DMS 273 treated with DMSO at 0.1 percent for 48 hours (cell line): Measurements from ENCODE around the gene SIRT7.
"Not testable (repeated sequence)": the region's sequence is repeated elsewhere in the genome, so short reads cannot be mapped to it uniquely, and the experiment has no call there.

Source experiments
- DNase-seq: peaks from one replicate; lab custom pipeline; 2025; lab: John Stamatoyannopoulos, UW

SIRT7 gene

DNA sequence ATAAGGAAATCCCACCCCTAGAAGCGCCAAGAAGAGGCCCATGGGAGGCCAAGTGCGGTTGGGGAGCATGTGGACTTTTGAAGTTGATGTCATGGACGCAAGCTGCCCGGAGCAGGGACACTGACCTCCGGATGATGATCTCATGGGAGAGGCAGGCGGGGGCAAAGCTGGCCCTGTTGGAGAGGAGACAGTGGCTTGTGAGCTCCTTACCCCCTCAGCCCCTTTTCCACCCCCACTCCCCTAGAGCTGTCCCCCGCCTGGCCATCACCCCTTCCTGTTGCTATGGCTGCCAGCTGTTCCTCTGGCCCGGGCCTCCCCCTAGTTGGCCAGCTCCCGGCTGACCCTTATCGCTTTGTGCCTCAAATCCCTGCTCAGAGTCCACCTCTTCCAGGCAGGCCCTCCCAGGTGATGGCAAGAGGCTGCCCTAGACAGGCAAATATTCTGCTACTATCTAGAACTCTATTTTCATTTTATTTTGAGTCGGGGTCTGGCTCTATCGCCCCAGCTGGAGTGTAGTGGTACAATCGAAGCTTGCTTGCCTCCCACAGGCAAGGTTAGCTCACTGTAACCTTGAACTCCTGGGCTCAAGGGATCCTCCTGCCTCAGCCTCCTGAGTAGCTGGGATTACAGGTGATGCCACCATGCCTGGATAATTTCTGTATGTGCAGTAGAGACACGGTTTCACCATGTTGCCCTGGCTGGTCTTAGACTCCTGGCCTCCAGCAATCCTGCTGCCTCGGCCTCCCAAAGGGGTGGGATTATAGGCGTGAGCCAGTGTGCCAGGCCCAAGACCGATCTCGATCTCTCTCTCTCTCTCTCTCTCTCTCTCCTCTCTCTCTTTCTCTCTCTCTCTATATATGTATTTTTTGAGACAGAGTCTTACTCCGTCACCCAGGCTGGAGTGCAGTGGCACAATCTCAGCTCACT lies 36.4 kb upstream of the SIRT7 start:
- no peak for DNase-seq

DNA sequence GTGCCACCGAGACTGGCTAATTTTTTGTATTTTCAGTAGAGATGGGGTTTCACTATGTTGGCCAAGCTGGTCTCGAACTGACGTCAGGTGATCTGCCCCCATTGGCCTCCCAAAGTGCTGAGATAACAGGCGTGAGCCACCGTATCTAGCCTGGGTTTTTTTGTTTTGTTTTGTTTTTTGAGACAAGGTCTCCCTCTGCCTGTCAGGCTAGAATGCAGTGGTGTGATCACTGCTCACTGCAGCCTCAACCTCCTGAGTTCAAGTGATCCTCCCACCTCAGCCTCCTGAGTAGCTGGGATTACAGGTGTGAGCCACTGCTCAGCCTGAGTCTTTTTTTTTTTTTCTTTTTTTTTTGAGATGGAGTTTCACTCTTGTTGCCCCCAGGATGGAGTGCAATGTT lies 35.5 kb upstream of the SIRT7 start:
- not testable (repeated sequence) for DNase-seq

DNA sequence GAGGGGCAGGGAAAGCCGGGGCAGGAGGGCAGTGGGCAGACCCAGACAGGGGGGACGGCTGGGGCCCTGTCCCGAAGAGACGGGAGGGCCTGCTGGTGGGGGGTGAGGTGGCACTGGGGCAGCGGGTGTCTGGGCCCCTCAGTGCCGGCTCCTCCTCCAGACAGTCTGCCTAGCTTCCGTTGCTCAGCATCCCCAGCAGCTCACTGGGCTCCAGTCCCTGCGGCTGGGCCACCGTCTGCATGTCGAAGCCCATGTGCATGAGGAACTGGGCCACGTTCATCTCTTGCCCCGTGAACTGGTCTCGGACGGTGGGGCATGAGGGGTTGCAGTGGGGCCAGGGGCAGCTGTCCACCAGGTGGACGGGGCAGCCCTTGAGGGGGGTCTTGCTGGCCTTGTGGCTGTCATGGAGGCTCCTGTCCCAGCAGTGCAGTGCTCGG lies 34.8 kb upstream of the SIRT7 start:
- DNase-seq = no peak

DNA sequence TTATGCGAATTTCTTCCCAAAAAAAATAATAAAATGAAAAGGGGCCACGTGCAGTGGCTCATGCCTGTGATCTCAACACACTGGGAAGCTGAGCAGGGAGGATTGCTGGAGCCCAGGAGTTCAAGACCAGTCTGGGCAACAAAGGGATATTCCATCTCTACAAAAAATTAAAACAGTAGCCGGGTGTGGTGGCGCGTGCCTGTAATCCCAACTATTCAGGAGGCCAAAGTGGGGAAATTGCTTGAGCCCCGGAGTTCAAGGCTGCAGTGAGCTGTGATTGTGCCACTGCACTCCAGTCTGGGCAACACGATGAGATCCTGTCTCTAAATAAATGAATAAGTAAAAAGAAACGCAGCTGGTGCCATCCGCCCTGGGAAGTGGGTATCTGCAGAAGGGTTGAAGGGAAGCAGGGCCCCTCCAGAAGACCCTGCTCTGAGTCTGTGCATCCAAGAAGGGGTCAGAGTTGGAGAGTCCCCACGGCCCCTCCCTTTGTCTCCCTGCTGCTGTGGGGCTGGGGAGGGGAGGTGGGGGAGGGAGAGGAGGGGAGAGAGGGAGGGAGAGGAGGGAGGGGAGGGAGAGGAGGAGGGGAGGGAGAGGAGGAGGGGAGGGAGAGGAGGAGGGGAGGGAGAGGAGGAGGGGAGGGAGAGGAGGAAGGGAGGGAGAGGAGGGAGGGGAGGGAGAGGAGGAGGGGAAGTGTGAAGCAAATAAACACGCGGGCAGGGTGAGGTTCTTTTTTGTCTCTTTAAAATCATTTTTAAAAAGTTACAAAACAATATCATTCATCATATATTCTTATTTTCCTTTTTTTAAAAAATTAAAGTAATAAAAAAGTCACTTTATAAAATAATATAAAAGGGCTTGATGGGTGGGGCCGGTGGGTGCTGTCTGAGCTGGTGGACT lies 34.1 kb upstream of the SIRT7 start:
- DNase-seq = no peak

DNA sequence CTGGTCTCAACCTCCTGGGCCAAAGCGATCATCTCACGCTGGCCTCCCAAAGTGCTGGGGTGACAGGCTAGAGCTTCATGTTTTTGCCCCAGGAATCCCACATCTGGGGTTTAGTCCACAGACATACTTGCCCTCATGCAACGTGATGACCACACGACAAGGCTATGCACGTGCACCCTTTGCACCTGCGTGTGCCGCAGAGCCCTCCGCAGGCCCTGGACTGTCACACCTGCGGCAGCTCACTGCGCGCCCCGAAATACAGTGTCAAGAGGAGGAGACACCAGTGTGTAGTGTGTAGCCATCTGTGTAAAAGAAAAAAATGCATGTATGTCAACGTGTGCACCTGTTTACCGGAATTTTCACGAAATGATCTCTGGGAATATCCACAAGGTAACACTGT lies 32.5 kb upstream of the SIRT7 start:
- DNase-seq = no peak

DNA sequence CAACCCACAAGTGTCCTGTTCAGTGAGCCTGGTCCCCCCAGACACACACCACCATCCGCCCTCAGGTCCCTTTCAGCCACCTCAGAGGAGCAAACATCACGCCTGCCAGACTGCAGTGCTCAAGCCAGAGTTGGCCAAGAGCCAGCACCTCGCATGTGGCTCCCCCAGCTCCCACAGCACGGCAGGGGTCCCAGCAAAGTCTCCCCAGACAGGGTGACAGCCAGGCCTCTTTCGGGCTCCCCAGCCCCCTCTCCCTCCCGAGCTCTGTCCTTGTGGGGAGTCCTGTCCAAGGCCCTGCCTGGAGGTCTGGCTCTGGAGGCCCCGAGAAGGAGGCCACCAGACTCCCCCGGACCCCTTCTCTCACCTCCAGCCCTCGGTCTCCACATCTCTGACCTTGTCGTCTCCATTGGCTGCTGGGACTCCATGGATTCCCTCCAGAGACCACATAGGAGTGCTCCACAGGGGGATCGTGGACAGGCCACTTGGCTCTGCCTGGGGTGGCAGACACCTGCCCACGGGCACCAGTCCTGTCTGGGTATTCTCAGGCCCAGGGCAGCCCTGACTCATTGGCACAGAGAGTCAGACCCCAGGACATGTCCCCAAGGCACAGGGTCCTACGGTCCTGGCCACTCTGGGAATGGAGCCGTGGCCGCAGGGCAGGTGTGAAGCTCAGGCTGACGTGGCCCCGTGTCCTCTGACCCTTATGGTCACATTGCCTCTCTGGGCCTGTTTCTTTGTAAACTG lies 30.8 kb upstream of the SIRT7 start:
- DNase-seq = no peak

DNA sequence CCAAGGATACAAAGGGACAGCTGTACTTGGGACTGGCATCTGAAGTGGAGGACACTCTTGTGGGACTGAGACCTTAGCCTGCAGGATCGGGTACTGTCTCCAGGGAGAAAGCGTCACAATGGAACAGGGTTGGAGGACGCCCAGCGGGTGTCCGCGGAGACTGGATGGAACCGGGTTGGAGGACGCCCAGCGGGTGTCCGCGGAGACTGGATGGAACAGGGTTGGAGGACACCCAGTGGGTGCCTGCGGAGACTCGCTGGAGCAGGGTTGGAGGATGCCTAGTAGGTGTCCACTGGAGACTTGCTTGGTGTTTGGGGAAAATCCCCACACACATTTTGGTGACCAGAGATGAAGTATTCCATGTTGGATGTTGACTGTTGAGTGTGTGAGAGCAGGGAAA lies 29.2 kb upstream of the SIRT7 start, which contains the start of gene MYADML2:
MYADML2 (minus strand) TSS at position 45 of the 400 bp plus-strand sequence. CDS start 5,492 bp downstream, outside the sequence.
- DNase-seq = no peak

DNA sequence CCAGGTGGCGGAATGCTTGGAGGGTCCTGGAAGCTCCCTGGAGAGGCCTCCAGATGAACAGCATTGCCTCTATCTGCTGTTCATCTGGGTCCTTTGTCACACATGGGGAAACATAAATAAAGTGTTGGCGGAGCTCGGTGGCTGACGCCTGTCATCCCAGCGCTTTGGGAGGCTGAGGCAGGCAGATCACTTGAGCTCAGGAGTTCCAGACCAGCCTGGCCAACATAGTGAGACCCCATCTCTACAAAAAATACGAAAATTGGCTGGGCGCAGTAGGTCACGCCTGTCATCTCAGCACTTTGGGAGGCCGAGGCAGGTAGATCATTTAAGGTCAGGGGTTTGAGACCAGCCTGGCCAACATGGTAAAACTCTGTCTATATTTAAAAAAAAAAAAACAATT lies 26.9 kb upstream of the SIRT7 start:
- DNase-seq = no peak

DNA sequence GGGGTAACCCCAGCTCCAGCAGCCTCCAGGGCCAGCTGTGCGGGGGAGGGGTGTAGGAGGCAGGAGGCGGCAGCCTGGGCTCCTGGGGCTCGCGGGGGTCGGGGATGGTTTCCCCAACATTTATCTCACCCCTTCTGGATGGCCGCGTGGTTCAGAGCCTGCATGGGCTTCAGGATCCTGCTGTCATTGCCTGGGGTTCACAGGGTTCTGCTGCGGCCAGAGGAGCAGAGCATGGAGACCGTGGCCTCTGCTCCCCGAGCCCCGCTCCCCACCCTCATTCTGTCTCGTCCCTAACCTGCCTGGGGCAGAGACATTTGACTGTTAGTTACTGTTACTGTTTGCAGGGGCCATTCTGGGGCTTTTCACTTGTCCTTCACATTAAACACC lies 24.2 kb upstream of the SIRT7 start:
- no peak for DNase-seq

DNA sequence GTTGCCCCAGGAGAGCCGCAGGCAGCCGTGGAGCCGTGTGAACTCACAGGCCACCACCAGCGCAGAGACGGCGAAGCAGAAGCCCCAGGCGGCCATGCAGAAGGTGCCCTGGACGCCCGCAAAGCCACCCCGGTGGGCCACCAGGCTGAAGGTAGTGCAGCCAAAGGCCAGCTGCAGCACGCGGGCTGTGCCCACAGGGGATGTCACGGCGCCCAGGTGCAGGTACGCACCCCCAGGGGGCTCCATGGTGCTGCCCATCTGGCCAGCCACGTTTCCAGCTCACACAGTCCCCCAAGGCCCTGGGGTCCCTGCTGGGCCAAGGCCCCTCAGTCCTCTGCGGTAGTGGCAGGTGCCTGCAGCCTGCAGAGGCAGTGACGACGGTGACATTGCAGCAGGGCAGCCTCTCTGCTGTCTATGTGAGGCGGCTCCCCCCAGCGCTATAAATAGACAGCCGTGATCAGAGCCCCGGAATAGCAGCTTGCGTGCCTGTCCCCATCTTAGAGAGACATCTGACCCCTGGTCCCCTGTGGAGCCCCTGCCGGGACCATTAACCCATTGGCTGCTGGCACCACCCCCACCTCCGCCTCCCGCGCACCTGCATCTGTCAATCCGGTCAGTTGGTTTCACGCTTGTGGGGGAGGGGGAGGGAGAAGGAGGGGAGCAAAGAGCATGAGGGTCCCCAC lies 23.6 kb upstream of the SIRT7 start:
- DNase-seq = no peak

DNA sequence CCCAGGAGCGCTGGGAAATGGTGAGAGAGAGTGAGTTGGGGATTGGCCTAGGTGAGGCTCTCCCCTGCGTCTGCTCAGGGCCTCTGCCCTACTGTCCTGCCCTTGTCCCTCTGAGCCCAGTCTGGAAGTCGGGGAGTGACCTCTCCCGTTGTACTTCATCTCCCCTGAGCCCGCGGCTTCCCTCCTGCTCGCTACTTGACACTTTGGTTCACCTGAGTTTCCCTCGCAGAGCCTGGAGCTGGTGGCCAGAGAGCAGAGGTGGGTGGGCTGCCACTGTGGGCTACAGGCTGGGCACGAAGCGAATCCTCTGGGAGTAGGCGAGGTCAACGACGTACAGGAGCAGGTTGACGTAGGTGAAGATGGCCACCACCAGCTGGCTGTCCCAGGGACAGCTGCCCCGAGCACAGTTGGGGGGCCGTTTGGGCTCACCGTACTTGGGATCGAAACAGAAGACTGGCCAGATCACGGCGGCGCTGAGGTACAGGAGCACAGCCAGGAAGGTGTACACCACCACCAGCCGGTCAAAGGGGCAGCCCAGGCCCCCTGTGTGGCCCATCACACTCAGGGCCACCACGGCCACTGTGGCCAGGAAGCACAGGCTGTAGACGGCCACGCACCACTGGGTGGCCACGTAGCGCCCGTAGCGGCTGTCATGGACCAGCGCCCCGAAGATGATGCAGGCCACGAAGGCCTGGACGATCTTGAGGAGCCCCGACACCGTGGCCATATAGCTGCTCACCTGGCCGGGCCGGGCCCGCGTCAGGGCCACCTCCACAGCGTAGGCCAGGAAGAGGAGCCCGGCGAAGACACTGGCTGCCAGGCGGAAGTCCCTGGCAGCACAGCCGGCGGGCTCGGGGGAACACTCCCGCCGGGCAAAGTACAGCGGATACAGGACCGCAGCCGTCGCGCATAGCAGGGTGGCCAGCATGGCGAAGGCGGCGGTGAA lies 22.8 kb upstream of the SIRT7 start:
- DNase-seq = no peak

DNA sequence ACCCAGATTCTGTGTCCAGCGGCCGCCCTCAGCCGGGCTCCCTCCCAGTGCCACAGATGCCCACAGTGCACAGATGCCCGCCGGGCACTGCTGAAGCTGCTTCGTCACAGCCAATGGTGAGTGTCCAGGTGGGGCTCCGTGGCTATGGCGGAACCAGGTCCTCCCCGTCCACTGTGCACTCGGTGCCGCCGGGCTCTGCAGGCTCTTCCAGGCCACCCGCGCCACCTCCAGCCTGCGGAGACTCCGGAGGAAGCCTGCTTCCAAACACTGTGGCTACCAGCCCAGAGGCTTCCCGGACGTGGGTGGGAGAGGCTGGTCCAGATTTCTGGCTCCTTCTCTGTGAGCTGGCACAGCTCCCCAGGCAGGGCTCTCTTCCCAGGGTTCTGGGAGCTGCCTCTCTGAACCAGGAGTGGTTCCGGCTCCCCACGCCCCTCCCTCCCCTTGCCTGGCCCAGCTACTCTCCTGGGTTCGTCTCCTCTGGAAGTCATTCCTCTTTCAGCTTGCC lies 22.0 kb upstream of the SIRT7 start:
- no peak for DNase-seq

DNA sequence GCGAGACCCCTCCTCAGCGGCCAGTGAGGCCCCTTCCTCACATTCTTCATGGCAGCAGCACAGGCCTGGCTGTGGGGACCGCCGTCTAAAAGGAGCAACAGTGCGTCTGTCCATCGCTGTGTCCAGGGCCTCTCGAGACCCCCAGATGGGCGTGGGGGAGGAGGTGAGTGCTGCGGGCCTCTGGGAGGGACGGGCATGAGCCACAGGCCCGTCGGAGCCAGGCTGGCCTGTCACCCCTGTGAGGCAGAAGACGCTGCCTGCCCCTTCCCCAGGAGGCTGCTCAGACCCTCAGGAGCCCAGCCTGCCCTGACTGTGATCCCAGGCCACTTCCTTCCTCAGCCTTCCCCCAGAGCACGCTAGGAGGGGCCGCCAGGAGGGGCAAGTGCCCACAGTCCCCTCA lies 21.2 kb upstream of the SIRT7 start:
- DNase-seq = no peak

DNA sequence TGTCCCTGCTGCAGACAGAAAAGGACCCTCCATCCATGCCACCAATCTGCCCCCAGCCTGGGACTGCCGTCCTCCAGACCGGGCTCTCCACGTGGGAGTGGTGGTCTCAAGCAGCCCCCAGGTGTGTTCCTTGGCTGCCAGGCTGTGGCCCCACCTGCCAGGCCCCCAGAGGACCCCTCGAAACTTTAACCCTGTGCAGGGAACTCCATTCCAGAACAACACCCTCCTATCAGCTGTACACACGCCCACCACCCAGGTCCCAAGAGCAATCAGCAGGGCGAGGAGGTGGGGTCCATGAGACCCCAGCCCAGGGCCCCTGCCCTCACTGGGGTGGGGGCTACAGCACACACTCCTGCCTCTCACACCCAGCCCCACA lies 17.7 kb upstream of the SIRT7 start:
- no peak for DNase-seq

DNA sequence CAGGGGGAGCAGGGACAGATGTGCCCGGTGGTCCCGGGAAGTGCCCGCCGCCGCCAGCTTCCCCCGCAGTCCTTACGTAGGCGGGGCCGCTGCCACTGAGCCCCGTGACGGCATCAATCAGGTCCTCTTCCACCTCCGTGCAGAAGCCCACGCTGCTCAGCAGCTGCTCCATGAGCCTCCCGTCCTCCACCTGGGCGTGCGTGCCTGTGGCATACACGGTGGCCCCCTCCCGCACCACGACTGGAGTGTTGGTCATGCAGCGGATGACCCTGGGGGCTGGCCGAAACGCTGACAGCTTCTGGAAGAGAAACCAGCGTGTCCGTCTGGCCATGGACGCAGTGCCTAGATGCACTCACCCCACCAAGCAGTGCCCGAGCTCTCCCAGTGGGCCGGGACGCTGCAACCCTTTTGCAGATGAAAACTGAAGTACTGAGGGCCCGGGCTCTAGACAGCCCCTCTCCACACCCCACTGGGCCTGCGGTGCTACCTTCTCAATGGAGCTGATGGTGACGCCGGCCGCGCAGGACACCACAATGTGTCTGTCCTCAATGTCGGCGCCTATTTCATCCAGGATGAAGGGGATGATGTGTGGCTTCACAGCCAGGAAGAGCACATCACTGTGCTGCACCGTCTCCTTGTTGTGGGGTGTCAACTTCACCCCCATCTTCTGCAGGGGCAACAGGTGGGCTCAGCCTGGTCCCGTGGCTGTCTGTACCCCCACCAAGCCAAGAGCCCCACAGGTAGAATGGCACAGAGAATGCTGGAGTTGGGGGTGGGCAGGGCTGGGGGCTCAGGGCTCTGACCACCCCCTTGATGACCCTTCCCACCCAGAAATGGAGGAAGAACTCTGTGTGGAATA lies 17.1 kb upstream of the SIRT7 start:
- DNase-seq = no peak

DNA sequence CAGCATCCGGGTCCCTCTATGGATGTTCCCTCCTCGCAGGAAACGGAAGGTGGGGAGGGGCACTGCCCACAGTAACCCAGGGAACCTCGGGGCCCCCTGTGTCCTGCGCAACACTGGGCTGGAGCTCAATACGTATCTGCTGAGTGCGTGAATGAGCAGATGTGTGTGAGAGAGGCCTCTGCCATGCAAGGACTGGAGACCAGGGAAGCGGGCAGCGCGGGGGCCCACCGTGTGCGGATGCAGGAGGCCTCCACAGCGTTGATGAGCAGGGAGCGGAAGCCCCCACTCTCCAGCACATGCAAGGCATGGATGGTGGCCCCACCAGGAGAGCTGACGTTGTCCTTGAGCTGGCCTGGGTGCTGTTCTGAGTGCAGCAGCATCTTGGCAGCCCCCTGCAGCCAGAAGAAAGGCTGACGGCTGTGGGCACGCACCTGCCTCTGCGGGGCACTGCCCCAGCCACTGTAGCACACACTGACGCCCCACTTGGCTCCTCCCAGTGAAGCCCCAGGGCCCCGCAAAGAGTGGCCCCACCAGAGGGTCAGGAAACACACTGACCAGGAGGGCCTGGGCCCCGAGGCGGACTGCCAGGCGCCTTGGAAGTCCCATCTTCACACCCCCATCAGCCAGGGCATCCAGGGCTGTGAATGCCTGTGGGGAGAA lies 16.3 kb upstream of the SIRT7 start:
- no peak for DNase-seq

DNA sequence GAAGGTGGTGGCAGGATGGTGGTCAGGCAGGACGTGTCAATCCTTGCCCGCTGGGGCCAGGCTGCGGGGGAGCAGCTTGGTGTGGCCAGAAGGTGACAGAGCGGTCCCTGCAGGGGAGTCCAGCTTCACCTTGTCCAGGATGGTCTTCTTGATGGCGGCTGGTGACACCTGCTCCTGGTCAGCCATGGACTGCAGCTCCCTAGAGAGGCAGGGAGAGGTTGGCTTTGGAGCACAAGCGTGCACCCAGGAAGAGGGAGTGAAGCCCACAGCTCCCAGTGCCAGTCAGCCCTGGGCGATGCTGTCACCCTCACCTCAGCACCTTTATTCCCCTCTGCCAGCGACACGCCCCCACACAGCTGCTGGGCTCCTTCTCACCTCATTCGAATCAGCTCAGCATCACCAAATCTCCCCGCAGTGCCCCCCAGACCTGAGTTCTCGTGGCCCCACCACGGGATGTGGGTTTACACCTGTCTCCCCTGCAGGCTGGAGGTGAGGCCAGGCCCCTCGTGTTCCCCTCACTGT lies 15.3 kb upstream of the SIRT7 start:
- no peak for DNase-seq

DNA sequence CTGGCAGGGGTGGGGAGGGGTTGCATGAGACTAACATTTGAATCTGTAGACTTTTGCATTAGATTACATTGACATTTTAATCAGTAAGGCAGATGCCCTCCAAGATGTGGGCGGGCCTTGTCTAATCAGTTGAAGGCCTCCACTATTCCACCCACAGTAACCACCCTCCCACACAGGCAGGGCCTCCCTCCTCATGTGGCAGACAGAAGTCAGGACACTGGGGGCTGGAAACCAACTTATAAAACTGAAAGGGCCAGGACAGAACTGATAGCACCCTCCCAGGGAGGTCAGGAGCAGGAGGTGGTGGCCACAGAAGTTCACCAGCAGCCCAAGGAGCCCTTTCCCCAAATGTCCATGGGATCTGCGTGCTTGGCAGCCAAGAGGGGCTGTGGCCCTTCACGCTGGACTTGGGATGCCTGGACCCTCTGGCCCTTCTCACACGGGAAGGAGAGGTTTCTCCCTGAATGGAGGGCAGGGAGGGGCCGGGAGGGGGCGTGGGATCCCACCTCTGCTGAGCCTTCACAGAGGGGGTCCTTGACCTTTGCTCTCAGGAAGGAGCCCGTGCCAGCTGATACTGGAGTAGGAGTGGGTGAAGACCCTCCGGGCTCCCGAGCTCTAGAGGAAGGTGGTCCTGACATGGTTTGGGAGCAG lies 14.5 kb upstream of the SIRT7 start:
- no peak for DNase-seq
